Upper lobe of left lung (tissue), 4 donors: ENCODE results near the gene RPL28.

Source experiments
- CTCF ChIP-seq, 6 experiments: fragments of 450-650 bp in 4 of 6; fragments of 200-600 bp in 2 of 6; sonication (generic) in 2 of 6; IDR thresholded peaks; one replicate each; pipeline ENCODE4 v1.5.1; 2016 to 2019; ENCODE audit warnings: antibody characterized with exemption in 6 of 6
- EP300 ChIP-seq, 4 donors: sonication (generic); formaldehyde crosslinking; IDR thresholded peaks; one replicate each; pipeline ENCODE4 v1.5.1; 2017; ENCODE audit warnings: antibody characterized with exemption in 4 of 4, control low read depth in 2 of 4
- POLR2A ChIP-seq, 4 donors: fragments of 450-650 bp; IDR thresholded peaks; one replicate each; pipeline ENCODE4 v1.5.1; 2016 to 2017; ENCODE audit warnings: antibody characterized with exemption in 4 of 4, mild to moderate bottlenecking in 2 of 4
- POLR2AphosphoS5 ChIP-seq, 2 donors: sonication (generic); formaldehyde crosslinking; IDR thresholded peaks; one replicate each; pipeline ENCODE4 v1.5.1; 2017; ENCODE audit warnings: antibody characterized with exemption in 2 of 2

- TF ChIP-seq CTCF (IDR thresholded peaks at IDR 0.05) = no peak
- TF ChIP-seq POLR2A (IDR thresholded peaks at IDR 0.05) = no peak
- TF ChIP-seq POLR2AphosphoS5 (IDR thresholded peaks at IDR 0.05) = no peak
- TF ChIP-seq EP300 (IDR thresholded peaks at IDR 0.05) = no peak
Measured at GRCh38 chr19:55443045-55443823, 57.5 kb downstream of the RPL28 start, which contains the start of gene SHISA7.
